GM12872 (cell line): ENCODE data around the gene KCMF1.
A peak's percentile ranks its signal among the peaks of the same experiment; 100 is the strongest.

Experiments
- TF ChIP-seq, protein P1 (sequence below): IDR thresholded peaks from 3 replicates; pipeline ENCODE4 v1.5.1; 2011; ENCODE audit warnings: low read depth, mild to moderate bottlenecking, low read length, moderate library complexity; ENCODE audit not compliant: insufficient read depth

The KCMF1 gene

DNA sequence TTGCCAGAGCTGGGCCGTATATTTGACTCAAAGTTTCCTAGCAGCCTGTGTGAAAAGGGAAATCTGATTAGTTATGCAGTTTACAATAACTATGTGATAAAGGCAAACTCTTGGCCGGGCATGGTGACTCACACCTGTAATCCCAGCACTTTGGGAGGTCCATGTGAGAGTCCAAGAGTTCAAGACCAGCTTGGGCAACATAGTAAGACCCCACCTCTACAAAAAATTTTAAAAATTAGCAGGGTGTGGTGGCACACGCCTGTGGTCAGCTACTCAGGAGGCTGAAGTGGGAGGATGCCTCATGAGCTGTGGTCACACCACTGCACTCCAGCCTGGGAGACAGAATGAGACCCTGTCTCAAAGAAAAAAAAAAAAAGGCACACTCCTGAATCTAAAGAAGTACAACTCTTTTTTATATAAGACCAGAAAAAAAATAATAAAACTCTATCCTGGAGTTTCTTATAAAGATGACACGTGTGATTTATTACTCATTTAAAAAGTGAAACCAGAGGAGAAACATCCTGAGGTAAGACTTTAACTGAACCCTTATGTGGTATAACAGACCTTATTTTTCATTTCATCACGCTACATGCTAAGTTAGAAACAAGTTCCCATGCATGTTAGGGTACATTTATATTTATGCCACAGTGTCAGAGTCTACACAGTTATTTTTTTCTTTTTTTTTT lies 32.6 kb upstream of the KCMF1 start:
- TF ChIP-seq, protein P1, sequence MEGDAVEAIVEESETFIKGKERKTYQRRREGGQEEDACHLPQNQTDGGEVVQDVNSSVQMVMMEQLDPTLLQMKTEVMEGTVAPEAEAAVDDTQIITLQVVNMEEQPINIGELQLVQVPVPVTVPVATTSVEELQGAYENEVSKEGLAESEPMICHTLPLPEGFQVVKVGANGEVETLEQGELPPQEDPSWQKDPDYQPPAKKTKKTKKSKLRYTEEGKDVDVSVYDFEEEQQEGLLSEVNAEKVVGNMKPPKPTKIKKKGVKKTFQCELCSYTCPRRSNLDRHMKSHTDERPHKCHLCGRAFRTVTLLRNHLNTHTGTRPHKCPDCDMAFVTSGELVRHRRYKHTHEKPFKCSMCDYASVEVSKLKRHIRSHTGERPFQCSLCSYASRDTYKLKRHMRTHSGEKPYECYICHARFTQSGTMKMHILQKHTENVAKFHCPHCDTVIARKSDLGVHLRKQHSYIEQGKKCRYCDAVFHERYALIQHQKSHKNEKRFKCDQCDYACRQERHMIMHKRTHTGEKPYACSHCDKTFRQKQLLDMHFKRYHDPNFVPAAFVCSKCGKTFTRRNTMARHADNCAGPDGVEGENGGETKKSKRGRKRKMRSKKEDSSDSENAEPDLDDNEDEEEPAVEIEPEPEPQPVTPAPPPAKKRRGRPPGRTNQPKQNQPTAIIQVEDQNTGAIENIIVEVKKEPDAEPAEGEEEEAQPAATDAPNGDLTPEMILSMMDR, result no peak

DNA sequence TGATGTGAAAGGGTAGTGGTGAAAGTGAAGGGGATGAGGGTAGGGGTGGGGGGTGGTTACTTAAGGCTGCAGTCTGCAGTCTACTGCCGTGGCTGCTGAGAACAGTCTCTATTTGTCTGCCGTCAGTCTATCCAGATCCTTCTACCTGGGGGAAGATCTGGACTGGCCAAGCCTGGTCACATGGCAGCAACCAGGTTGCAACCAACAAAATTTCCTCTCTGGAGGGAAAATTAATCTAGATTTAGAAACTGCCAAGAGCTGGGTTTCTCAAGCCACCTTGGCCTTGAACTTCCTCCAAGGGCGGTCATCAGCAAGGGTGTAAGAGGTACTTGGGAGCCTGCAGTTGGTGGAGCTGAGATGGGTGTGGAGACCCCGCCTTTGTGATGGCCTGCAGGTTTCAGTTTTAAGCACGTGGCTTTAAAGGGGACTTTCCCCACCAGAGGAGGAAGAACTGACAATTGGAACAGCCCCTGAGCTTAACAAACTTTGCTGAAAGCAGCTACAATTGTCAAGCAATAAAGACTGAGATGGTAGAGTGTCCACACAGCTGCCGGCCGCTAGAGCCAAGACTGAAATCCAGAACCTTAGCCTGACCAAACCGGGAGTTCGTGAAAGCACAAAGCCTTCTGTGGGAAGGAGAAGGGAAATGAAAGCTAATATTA lies 31.4 kb upstream of the KCMF1 start:
- TF ChIP-seq, protein P1, result peak; percentile 22; the same call in 1 of the 3 replicates

DNA sequence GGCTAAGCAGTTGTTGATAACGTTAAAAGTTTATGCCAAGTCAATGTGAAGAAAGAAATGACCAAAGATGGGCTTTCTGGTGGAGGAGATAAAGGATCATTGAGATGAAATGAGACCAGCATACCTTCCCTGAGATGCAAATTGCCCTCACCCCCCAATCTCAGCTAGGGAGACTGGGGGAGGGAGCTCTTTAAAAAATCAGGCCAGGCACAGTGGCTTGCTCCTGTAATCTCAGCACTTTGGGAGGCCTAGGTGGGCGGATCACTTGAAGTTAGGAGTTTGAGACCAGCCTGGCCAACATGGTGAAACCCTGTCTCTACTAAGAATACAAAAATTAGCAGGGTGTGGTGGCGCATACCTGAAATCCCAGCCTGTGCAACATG lies 30.9 kb upstream of the KCMF1 start:
- TF ChIP-seq, protein P1, result no peak

DNA sequence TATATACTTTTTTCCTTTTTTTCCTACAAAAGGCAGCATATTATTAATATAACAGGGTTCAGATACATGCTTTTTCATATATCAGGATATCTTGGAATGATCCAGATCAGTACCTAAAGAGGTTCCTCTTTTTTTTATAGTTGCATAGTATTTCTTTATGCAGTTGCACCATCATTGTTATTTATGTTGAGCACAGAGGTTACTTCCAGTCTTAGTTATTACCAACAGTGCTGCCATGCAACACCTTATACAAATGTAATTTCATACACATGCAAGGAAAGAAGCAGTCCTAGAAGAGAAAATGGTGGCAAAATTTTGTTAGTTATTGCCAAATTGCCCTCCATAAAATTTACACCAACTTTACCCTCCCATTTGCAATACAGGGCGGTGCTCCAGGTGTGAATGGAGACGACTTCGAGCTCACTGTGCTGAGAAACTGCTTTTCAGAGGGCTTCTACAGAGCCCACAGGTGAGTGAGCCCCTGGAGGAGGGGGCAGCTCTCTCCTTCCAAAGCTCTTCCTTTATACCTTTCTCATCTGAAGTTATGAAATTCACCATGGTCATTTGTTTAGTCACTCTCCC lies 30.0 kb upstream of the KCMF1 start:
- TF ChIP-seq, protein P1, result no peak

DNA sequence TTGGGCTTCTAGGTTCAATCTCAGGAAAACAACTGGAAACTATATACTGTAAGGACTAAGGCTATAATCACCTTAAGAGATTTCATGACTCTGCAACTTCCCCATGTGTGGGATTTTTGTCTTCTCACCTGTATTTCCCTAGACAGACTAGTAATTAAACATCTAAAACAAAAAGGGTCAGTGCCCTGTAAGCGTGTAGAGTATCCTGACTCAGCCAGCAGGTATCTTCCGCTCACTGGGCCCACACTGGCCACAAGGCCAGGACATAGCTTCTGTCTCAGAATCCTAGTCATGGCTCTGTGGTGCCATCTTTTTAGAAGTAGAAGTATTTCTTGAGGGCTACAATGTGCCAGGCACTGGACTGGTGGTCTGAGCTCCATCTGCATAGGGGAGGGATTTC lies 28.8 kb upstream of the KCMF1 start:
- TF ChIP-seq, protein P1, result no peak

DNA sequence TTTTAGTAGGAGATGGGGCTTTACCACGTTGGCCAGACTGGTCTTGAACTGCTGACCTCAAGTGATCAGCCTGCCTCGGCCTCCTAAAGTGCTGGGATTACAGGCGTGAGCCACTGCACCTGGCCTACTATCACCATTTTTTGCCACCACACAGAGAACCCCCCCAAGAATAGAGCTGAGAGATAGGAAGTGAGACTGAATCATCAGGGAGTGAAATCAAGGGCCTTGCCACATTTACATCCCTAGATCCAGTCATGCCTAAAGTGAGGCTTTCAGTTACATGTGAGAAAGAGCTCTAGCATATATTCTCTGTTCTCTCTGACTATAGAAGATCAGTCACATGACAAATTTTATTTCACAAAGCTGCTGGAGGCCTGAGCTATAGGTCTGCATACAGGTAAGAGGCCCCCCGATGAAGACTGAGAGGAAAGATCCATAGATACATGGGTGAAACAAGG lies 28.0 kb upstream of the KCMF1 start:
- TF ChIP-seq, protein P1, result no peak

DNA sequence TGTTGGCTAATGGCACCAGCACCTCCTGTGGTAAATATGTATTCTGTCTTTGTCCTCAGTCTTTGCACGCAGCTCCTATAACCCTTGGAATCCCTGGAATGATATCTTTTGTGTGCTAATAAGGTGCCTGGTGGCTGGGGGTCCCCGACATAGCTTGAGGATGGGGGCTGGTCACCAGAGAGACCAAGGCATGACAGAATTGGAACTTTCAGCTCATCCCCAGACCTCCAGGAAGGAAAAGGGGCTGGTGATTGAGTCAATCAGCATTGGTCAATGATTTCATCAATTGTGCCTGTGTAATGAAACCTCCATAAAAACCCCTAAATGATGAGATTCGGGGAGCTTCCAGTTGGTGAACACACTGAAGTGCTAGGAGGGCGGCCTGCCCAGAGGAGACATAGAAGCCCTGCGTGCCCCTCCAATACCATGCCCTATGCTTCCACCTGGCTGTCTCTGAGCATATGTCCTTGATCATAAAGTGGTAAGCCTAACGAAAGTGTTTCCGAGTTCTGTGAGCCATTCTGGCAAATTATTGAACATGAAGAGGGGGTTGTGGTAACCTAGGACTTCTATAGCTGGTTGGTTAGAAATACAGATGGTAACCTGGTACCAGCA lies 26.6 kb upstream of the KCMF1 start:
- TF ChIP-seq, protein P1, result no peak
